ENCODE results near the gene TEN1. TPM values are rescaled to one million over a fixed set of nuclear protein-coding genes. Genes with fewer than 3 reads are reported as not detected.
A peak's percentile ranks its signal among the peaks of the same experiment; 100 is the strongest.
"Not testable (repeated sequence)": the region's sequence is repeated elsewhere in the genome, so short reads cannot be mapped to it uniquely, and the experiment has no call there.

TEN1 gene
- total RNA-seq, 1 donor from 2014 or later: 8.5 TPM

DNA sequence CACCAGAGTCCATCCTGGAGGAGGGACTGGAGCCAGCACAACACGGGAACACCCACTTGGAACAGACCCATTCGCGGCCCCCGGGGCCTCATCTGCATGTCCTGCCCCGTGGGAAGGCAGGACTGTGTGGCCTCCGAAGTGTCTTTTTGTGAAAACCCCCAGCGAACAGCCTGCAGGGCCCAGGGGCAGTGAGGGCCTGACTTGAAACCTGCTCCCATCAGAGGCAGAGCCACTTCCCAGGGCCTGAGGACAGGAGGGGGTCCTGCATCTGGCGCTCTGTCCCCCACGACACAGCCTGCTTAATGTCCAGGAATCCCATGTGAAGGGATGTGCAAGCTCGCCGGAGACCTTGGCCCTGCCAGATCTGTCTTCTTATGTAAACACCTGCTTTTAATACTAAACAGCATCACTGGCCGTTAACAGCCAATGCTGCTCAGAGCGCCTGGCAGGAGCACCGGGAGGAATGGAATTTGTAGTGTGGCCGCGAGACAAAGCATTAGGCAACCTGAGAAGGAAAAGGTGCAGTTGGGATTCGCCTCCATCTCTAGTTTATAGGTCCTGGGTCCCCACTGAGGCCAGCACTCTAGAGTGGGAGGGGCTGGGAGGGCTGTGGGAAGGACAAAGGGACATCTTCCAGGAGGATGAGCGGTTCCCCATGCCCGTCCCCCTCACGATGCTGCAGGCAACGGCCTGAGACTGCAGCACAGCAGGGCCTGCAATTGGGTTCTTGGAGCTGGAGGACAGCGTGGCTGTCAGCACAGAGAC, 57.6 kb downstream of the TEN1 start:
- no peaks in the 10 kb centered on the region for H3K27me3 Mint-ChIP-seq (ENCODE audit: unreplicated experiment)
- H3K4me1 Mint-ChIP-seq (ENCODE audit: low read depth, unreplicated experiment): peaks cover 7% of the 10 kb centered on the region
- H3K27ac Mint-ChIP-seq (ENCODE audit: unreplicated experiment): peak overlapping the region; percentile 43
- no peaks in the 10 kb centered on the region for H3K36me3 Mint-ChIP-seq (ENCODE audit: unreplicated experiment)
- no peak overlapping the region for H3K4me3 Mint-ChIP-seq (ENCODE audit: unreplicated experiment)
- TF ChIP-seq, protein P1, sequence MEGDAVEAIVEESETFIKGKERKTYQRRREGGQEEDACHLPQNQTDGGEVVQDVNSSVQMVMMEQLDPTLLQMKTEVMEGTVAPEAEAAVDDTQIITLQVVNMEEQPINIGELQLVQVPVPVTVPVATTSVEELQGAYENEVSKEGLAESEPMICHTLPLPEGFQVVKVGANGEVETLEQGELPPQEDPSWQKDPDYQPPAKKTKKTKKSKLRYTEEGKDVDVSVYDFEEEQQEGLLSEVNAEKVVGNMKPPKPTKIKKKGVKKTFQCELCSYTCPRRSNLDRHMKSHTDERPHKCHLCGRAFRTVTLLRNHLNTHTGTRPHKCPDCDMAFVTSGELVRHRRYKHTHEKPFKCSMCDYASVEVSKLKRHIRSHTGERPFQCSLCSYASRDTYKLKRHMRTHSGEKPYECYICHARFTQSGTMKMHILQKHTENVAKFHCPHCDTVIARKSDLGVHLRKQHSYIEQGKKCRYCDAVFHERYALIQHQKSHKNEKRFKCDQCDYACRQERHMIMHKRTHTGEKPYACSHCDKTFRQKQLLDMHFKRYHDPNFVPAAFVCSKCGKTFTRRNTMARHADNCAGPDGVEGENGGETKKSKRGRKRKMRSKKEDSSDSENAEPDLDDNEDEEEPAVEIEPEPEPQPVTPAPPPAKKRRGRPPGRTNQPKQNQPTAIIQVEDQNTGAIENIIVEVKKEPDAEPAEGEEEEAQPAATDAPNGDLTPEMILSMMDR (IDR thresholded peaks at IDR 0.05; ENCODE audit: partially characterized antibody, unreplicated experiment): no peak
- DNase-seq: no peak
- peaks cover 3% of the 10 kb centered on the region for H3K9me3 Mint-ChIP-seq (ENCODE audit: unreplicated experiment)

GRCh38 chr17:76038050-76038449, 59.0 kb downstream of the TEN1 start:
- no peak for DNase-seq
- Mint-ChIP-seq H3K4me3 (ENCODE audit: unreplicated experiment) (no peak overlapping the region), H3K9me3 (ENCODE audit: unreplicated experiment) (no peaks in the 10 kb centered on the region), H3K36me3 (ENCODE audit: unreplicated experiment) (no peaks in the 10 kb centered on the region), H3K27me3 (ENCODE audit: unreplicated experiment) (no peaks in the 10 kb centered on the region), H3K27ac (ENCODE audit: unreplicated experiment) (no peak overlapping the region), H3K4me1 (ENCODE audit: low read depth, unreplicated experiment) (peaks cover 7% of the 10 kb centered on the region)
- TF ChIP-seq, protein P1 (IDR thresholded peaks at IDR 0.05; ENCODE audit: partially characterized antibody, unreplicated experiment): no peak

- H3K27me3 Mint-ChIP-seq (ENCODE audit: unreplicated experiment): no peaks in the 10 kb centered on the region
- no peak overlapping the region for H3K27ac Mint-ChIP-seq (ENCODE audit: unreplicated experiment)
- no peaks in the 10 kb centered on the region for H3K9me3 Mint-ChIP-seq (ENCODE audit: unreplicated experiment)
- no peak for DNase-seq
- no peaks in the 10 kb centered on the region for H3K36me3 Mint-ChIP-seq (ENCODE audit: unreplicated experiment)
- H3K4me1 Mint-ChIP-seq (ENCODE audit: low read depth, unreplicated experiment): peaks cover 7% of the 10 kb centered on the region
- TF ChIP-seq, protein P1 (IDR thresholded peaks at IDR 0.05; ENCODE audit: partially characterized antibody, unreplicated experiment): no peak
- H3K4me3 Mint-ChIP-seq (ENCODE audit: unreplicated experiment): no peak overlapping the region
Observed at GRCh38 chr17:76039121-76039520, 60.1 kb downstream of the TEN1 start.

- Mint-ChIP-seq H3K4me3 (ENCODE audit: unreplicated experiment) (no peak overlapping the region), H3K4me1 (ENCODE audit: low read depth, unreplicated experiment) (peaks cover 4% of the 10 kb centered on the region)
Observed at GRCh38 chr17:76040376-76040775, 61.3 kb downstream of the TEN1 start.

DNA sequence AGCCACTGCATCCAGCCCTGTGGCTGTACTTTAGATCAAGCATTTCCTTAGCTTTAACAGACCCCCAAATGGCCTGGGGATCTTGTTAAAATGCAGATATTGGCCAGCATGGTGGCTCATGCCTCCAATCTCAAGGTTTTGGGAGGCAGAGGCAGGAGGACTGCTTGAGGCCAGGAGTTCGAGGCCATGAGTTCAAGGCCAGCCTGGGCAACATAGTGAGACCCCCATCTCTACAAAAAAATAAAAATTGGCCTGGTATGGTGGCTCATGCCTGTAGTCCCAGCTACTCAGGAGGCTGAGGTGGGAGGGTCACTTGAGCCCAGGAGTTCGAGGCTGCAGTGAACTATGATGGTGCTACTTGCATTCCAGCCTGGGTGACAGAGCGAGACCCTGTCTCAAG, 63.8 kb downstream of the TEN1 start:
- DNase-seq; H3K4me3 Mint-ChIP-seq (ENCODE audit: unreplicated experiment); H3K9me3 Mint-ChIP-seq (ENCODE audit: unreplicated experiment); H3K4me1 Mint-ChIP-seq (ENCODE audit: low read depth, unreplicated experiment); H3K36me3 Mint-ChIP-seq (ENCODE audit: unreplicated experiment); H3K27ac Mint-ChIP-seq (ENCODE audit: unreplicated experiment); H3K27me3 Mint-ChIP-seq (ENCODE audit: unreplicated experiment): not testable (repeated sequence)

More at GRCh38 chr17:76040376-76040775, 61.3 kb downstream of the TEN1 start:
- Mint-ChIP-seq H3K27me3 (ENCODE audit: unreplicated experiment) (no peaks in the 10 kb centered on the region), H3K9me3 (ENCODE audit: unreplicated experiment) (no peaks in the 10 kb centered on the region), H3K36me3 (ENCODE audit: unreplicated experiment) (no peaks in the 10 kb centered on the region), H3K27ac (ENCODE audit: unreplicated experiment) (no peak overlapping the region)
- TF ChIP-seq, protein P1 (IDR thresholded peaks at IDR 0.05; ENCODE audit: partially characterized antibody, unreplicated experiment): no peak
- no peak for DNase-seq

GRCh38 chr17:76044475-76045007, 65.5 kb downstream of the TEN1 start:
- not testable (repeated sequence) for H3K4me1 Mint-ChIP-seq (ENCODE audit: low read depth, unreplicated experiment); H3K4me3 Mint-ChIP-seq (ENCODE audit: unreplicated experiment); H3K27me3 Mint-ChIP-seq (ENCODE audit: unreplicated experiment); DNase-seq; H3K36me3 Mint-ChIP-seq (ENCODE audit: unreplicated experiment); H3K27ac Mint-ChIP-seq (ENCODE audit: unreplicated experiment); H3K9me3 Mint-ChIP-seq (ENCODE audit: unreplicated experiment)

Data from glutamatergic neuron (in vitro differentiated cells).